Endothelial cell of umbilical vein (primary cell): Measurements from ENCODE around the gene ITGA6.

ENCODE experiments used
- CTCF ChIP-seq, 2 donors: IDR thresholded peaks; 1 replicate in 1 of 2; 2 replicates in 1 of 2; pipeline ENCODE4 v1.5.1; 2011; ENCODE audit warnings: low read length in 2 of 2, mild to moderate bottlenecking in 2 of 2, moderate library complexity in 2 of 2, control low read depth in 1 of 2, inconsistent platforms in 1 of 2, low read depth in 1 of 2; ENCODE audit not compliant: insufficient read depth in 1 of 2; ENCODE audit errors: extremely low read depth in 1 of 2
- EZH2 ChIP-seq: IDR thresholded peaks from 2 replicates; pipeline ENCODE4 v1.6.1; 2012; ENCODE audit warnings: borderline replicate concordance, low read depth, mild to moderate bottlenecking, moderate library complexity, low read length, inconsistent platforms; ENCODE audit not compliant: severe bottlenecking
- GATA2 ChIP-seq: IDR thresholded peaks from 2 replicates; pipeline ENCODE4 v1.7.0; 2011; ENCODE audit warnings: low read depth, mild to moderate bottlenecking, moderate library complexity, mixed read lengths, low read length; ENCODE audit not compliant: insufficient read length, insufficient read depth
- JUN ChIP-seq: IDR thresholded peaks from 2 replicates; pipeline ENCODE4 v1.6.1; 2011; ENCODE audit warnings: borderline replicate concordance, low read depth; ENCODE audit not compliant: insufficient read length, insufficient read depth
- MAX ChIP-seq: IDR thresholded peaks from 2 replicates; pipeline ENCODE4 v1.6.1; 2011; ENCODE audit not compliant: insufficient read depth, insufficient read length
- MYC ChIP-seq: IDR thresholded peaks from one replicate; pipeline ENCODE4 v1.6.1; 2011; ENCODE audit warnings: mild to moderate bottlenecking, low read depth, low read length
- POLR2A ChIP-seq: IDR thresholded peaks from 2 replicates; pipeline ENCODE4 v1.6.1; 2012; ENCODE audit warnings: low read depth, mild to moderate bottlenecking, control low read depth, low read length
- POLR2AphosphoS5 ChIP-seq: IDR thresholded peaks from 2 replicates; pipeline ENCODE4 v1.6.1; 2012; ENCODE audit warnings: low read depth, mild to moderate bottlenecking, control low read depth, low read length, moderate library complexity; ENCODE audit not compliant: insufficient read depth

- no peak for TF ChIP-seq POLR2A
- TF ChIP-seq CTCF (IDR thresholded peaks at IDR 0.05; ENCODE audit: extremely low read depth in 1 of 2, insufficient read depth in 1 of 2, low read depth in 1 of 2, low read length in 2 of 2) = no peak
- no peak for TF ChIP-seq POLR2AphosphoS5
- no peak for TF ChIP-seq EZH2
- TF ChIP-seq JUN = no peak
- no peak for TF ChIP-seq MYC
- TF ChIP-seq GATA2 = no peak
- no peak for TF ChIP-seq MAX
Measured at GRCh38 chr2:172470958-172471922, 43.9 kb downstream of the ITGA6 start.
